T-cell (primary cell): Measurements from ENCODE around the gene C16orf86. TPM values are rescaled to one million over a fixed set of nuclear protein-coding genes. Genes with fewer than 3 reads are reported as not detected.
A peak's percentile ranks its signal among the peaks of the same experiment; 100 is the strongest.

Experiments
- ATAC-seq, 4 experiments: fragments of 200-7000 bp in 3 of 4; fragments of 150-1000 bp in 1 of 4; cut with Tn5 transposase; replicated peaks in 1 of 4; 1 replicate in 3 of 4; 2 replicates in 1 of 4; pipeline ENCODE4 v1.10.0; 2021; ENCODE audit warnings: moderate library complexity in 3 of 4, mild to moderate bottlenecking in 2 of 4, moderate number of reproducible peaks in 1 of 4
- CTCF ChIA-PET, 2 donors: fragments of 300-600 bp; sonication (Branson Sonifier 250); formaldehyde crosslinking; loops; one replicate each; lab custom pipeline; 2022; ENCODE audit warnings: antibody characterized with exemption in 2 of 2; lab: Charles Lee
- POLR2A ChIA-PET, 2 donors: fragments of 300-600 bp; sonication (Branson Sonifier 250); formaldehyde crosslinking; loops; one replicate each; lab custom pipeline; 2022; ENCODE audit warnings: antibody characterized with exemption in 2 of 2; lab: Charles Lee
- DNase-seq, 35 experiments: peaks; one replicate each; pipeline versions ENCODE4 v3.0.0 to v3.0.0-alpha.2; 2013 to 2023
- H3K27ac ChIP-seq: one replicate; pipeline ENCODE4 v1.5.1; 2013; ENCODE audit warnings: low read length
- H3K27me3 ChIP-seq, 2 experiments: replicated peaks in 1 of 2; 1 replicate in 1 of 2; 2 replicates in 1 of 2; pipeline versions ENCODE4 v1.6.1 to v1.7.0; 2013; ENCODE audit warnings: low read length in 1 of 2, mixed read lengths in 1 of 2; ENCODE audit not compliant: control insufficient read depth in 2 of 2, insufficient read depth in 2 of 2; ENCODE audit errors: extremely low read depth in 1 of 2
- H3K36me3 ChIP-seq, 2 donors: 1 replicate in 1 of 2; 2 replicates in 1 of 2; pipeline versions ENCODE4 v1.6.1 to v1.7.0; 2013; ENCODE audit warnings: low read length in 1 of 2; ENCODE audit not compliant: control insufficient read depth in 2 of 2, insufficient read depth in 1 of 2; ENCODE audit errors: extremely low read depth in 1 of 2
- H3K4me1 ChIP-seq, 2 experiments: 1 replicate in 1 of 2; 2 replicates in 1 of 2; pipeline versions ENCODE4 v1.6.1 to v1.7.0; 2013; ENCODE audit warnings: low read length in 2 of 2, mixed read lengths in 1 of 2; ENCODE audit not compliant: insufficient read depth in 2 of 2, control insufficient read depth in 1 of 2; ENCODE audit errors: extremely low read depth in 1 of 2
- H3K4me3 ChIP-seq, 2 donors: 1 replicate in 1 of 2; 2 replicates in 1 of 2; pipeline versions ENCODE4 v1.5.1 to v1.7.0; 2013; ENCODE audit warnings: mild to moderate bottlenecking in 2 of 2, low read length in 1 of 2, moderate library complexity in 1 of 2; ENCODE audit not compliant: control insufficient read depth in 1 of 2; ENCODE audit errors: extremely low read depth in 1 of 2
- H3K9me3 ChIP-seq: 2 replicates; pipeline ENCODE4 v1.7.0; 2013
- H3K27ac Mint-ChIP-seq, 2 donors: one replicate each; pipeline ENCODE4 v1.8.0; 2020 to 2021; ENCODE audit warnings: mild to moderate bottlenecking in 2 of 2, mixed read lengths in 2 of 2
- H3K27me3 Mint-ChIP-seq, 2 donors: one replicate each; pipeline ENCODE4 v1.8.0; 2021 to 2022; ENCODE audit warnings: mixed read lengths in 2 of 2
- H3K36me3 Mint-ChIP-seq: one replicate; pipeline ENCODE4 v1.8.0; 2021; ENCODE audit warnings: mixed read lengths
- H3K4me1 Mint-ChIP-seq, 3 donors: one replicate each; pipeline ENCODE4 v1.8.0; 2020 to 2022; ENCODE audit warnings: mixed read lengths in 3 of 3, mild to moderate bottlenecking in 1 of 3
- H3K4me3 Mint-ChIP-seq, 3 donors: one replicate each; pipeline ENCODE4 v1.8.0; 2020 to 2022; ENCODE audit warnings: mild to moderate bottlenecking in 3 of 3, mixed read lengths in 3 of 3, moderate library complexity in 3 of 3
- H3K9me3 Mint-ChIP-seq, 3 donors: one replicate each; pipeline ENCODE4 v1.8.0; 2020 to 2022; ENCODE audit warnings: mixed read lengths in 3 of 3
- WGBS: methylation state at CpG from one replicate; pipeline ENCODE4 v1.1.5; 2013; ENCODE audit warnings: missing lambda C conversion rate; ENCODE audit not compliant: insufficient coverage; 5-methylcytosine and 5-hydroxymethylcytosine counted together
- total RNA-seq, 35 experiments: library from RNA in 6 of 35; stranded (reverse) in 6 of 35; fragments of 120-200 nt in 1 of 35; gene quantifications; one replicate each; pipeline versions ENCODE4 v1.2.1 to v1.2.4 and lab custom pipeline; 2013 to 2026

Gene C16orf86
- total RNA-seq, 5 donors from 2014 or later (not counting 1 experiment from before 2014, with no cell fraction given) = 1.9 to 6.7 (median 5.4) TPM

GRCh38 chr16:67668495-67669157, 2.0 kb downstream of the C16orf86 start:
- Histone ChIP-seq H3K4me3 (no peak overlapping the region), H3K27me3 (no peaks in the 10 kb centered on the region), H3K36me3 (no peaks in the 10 kb centered on the region), H3K9me3 (no peaks in the 10 kb centered on the region), H3K27ac (peak overlapping the region; percentile 43), H3K4me1 (peaks cover 5 to 26% of the 10 kb centered on the region in 2 experiments)
- Mint-ChIP-seq H3K4me3 (peak overlapping the region in 2 of 3 donors; percentile 36 to 54), H3K36me3 (no peaks in the 10 kb centered on the region), H3K27ac (peak overlapping the region; percentile 39 to 66), H3K4me1 (peaks cover 11 to 35% (median 22%) of the 10 kb centered on the region in 3 donors), H3K27me3 (no peaks in the 10 kb centered on the region), H3K9me3 (no peaks in the 10 kb centered on the region)
- ChIA-PET CTCF (interaction anchor here (1.1 to 2.8 kb wide), 8 partner anchors 9 to 187 kb away, joined by 3 to 15 read pairs (median 8); partner anchors contain the start of genes ATP6V0D1 (in 1 of the 2) and CARMIL2 (in 1 of the 2)), POLR2A (no interaction called here)
- ATAC-seq (no peak), DNase-seq (peak in 7 of 35 experiments; percentile 20 to 46 (median 30))
- 100% methylated on average over 2 of the region's 6 CpGs for WGBS

DNA sequence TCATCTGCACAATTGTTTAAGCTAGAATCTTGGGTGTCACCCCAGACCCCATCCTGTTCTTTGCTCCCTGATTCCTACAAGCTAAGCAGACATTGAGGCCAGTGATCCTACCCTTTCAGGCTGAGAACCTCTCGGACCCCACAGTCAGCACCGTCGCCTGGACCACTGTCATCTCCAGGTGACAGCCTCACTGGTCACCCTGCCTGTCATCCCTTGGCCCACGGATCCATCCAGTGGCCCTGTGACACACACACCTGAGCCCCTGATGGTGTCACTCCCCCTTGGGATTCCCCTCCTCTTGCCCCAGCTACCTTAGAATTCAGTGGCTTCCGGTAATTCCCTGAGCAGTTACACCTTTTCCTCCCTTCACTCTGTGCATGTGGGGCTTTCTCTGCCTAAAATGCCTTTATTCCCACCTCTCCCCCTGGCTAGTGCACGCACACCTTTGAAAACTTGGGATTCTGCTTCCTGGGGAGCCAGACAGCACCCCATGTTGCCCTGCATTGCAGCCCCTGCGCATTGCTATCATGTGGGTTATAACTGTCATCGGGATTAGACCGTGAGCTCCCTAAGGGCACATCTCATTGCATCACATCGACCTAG, 3.0 kb downstream of the C16orf86 start:
- no peaks in the 10 kb centered on the region for H3K27me3 Mint-ChIP-seq
- ATAC-seq = no peak
- peaks cover 11 to 29% (median 22%) of the 10 kb centered on the region in 3 donors for H3K4me1 Mint-ChIP-seq
- no peaks in the 10 kb centered on the region for H3K9me3 Mint-ChIP-seq
- ChIA-PET CTCF (interaction anchor here (0.6 to 1.1 kb wide), 4 partner anchors 13 to 149 kb away, joined by 3 to 6 read pairs (median 4); no protein-coding TSS in a partner anchor), POLR2A (interaction anchor here (0.6 kb wide), 2 partner anchors 38 to 145 kb away, joined by 4 to 8 read pairs; no protein-coding TSS in a partner anchor)
- Histone ChIP-seq H3K4me1 (peaks cover 5 to 26% of the 10 kb centered on the region in 2 experiments), H3K27ac (no peak overlapping the region), H3K4me3 (no peak overlapping the region), H3K36me3 (peaks cover 0 to under 1% of the 10 kb centered on the region in 2 donors), H3K9me3 (no peaks in the 10 kb centered on the region), H3K27me3 (no peaks in the 10 kb centered on the region)
- 91% methylated on average over 7 of the region's 10 CpGs for WGBS
- no peaks in the 10 kb centered on the region for H3K36me3 Mint-ChIP-seq
- no peak for DNase-seq
- peak overlapping the region in 1 of 2 donors; percentile 48 for H3K27ac Mint-ChIP-seq
- no peak overlapping the region for H3K4me3 Mint-ChIP-seq

DNA sequence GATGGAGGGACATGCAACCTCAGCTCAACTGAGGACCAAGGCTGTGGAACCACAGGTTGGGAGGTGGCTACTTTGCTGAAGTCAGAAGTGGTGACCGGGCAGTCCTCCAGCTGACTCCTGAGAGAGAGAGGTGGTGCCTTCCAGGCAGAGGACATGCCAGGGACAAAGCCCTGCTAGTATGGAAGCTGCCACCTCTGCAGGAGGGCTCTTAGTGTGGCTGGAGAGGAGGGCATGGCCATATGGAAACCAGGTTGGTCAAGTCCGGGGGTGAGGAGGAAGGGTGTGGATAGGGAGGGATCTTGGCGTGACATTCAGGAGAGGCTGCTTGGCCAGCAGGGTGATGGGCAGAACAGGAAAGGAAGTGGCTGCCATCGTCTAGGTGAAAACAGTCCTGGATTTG, 5.7 kb downstream of the C16orf86 start:
- peaks cover 4 to 11% of the 10 kb centered on the region in 2 experiments for H3K4me1 ChIP-seq
- peaks cover 4 to 5% of the 10 kb centered on the region in 2 donors for H3K36me3 ChIP-seq
- ATAC-seq = no peak
- Mint-ChIP-seq H3K27ac (no peak overlapping the region), H3K4me3 (no peak overlapping the region), H3K36me3 (no peaks in the 10 kb centered on the region), H3K4me1 (peaks cover 5 to 19% (median 12%) of the 10 kb centered on the region in 3 donors), H3K27me3 (no peaks in the 10 kb centered on the region), H3K9me3 (no peaks in the 10 kb centered on the region)
- no peak for DNase-seq
- no peaks in the 10 kb centered on the region for H3K27me3 ChIP-seq
- H3K27ac ChIP-seq = no peak overlapping the region
- ChIA-PET CTCF (interaction anchor here (0.7 to 1.4 kb wide), 5 partner anchors 29 to 478 kb away, joined by 3 to 4 read pairs (median 4); partner anchors contain the start of genes GFOD2 (in 1 of the 2), RANBP10 (in 1 of the 2) and TSNAXIP1 (in 1 of the 2)), POLR2A (interaction anchor here in 1 of 2 donors (0.6 kb wide), 1 partner anchor 177 kb away, joined by 3 read pairs; no protein-coding TSS in a partner anchor)
- no peak overlapping the region for H3K4me3 ChIP-seq
- H3K9me3 ChIP-seq = no peaks in the 10 kb centered on the region
- WGBS = 49% methylated on average over 4 of the region's 4 CpGs

GRCh38 chr16:67672739-67673662, 6.4 kb downstream of the C16orf86 start:
- no peaks in the 10 kb centered on the region for H3K27me3 Mint-ChIP-seq
- peak in 24 of 35 experiments; percentile 23 to 64 (median 48) for DNase-seq

DNA sequence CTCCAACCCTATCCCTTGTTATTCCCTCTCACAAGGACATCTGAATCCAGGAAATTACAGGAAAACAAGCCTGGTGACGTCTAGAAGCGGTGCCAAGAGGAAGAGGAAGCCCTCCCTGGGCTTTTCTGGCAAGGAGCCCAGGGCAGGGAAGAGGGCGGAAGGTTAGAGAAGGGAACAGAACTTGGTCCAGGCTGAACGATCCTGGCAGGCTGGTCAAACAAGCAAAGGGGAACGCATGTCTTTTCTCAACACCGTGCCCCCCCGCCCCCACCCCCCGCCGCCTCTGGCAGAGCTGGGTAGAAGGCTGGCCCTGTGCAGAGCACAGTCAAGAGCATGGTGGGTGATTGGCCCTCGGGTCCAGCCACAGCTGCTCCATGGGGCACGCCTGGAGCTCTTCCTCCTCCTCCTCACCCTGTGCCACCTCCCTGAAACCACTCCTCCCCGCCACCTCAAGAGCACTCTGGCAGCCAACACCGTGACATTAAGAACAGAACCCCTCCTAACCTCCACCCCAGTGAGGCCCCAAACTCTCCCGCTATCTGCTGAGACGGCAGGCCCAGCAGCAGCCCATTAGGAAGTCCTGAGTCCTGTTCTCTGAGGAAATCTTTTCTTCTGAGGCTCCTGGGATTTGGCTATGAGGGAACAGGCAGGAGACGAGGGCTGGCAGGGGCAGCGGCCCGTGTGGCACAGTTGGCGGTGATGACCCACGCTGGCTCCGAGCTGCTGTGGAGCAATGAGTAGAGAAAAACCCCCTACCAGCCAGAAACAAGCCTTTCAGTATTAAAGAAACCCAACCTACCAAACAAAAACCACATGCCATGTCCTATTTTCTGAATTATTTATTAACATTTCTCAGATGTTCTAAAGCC, 7.3 kb downstream of the C16orf86 start:
- Histone ChIP-seq H3K27me3 (no peaks in the 10 kb centered on the region), H3K9me3 (no peaks in the 10 kb centered on the region), H3K36me3 (peaks cover 4 to 10% of the 10 kb centered on the region in 2 donors), H3K27ac (no peak overlapping the region), H3K4me3 (no peak overlapping the region), H3K4me1 (no peaks in the 10 kb centered on the region)
- 71% methylated on average over 6 of the region's 21 CpGs for WGBS
- H3K27me3 Mint-ChIP-seq = no peaks in the 10 kb centered on the region
- ATAC-seq (no peak), DNase-seq (no peak)
- no peaks in the 10 kb centered on the region for H3K36me3 Mint-ChIP-seq
- ChIA-PET POLR2A (no interaction called here), CTCF (interaction anchor here in 1 of 2 donors (0.6 to 1.4 kb wide), 2 partner anchors 119 to 927 kb away, joined by 3 to 4 read pairs; no protein-coding TSS in a partner anchor)
- peak overlapping the region; percentile 44 to 70 for H3K27ac Mint-ChIP-seq
- no peaks in the 10 kb centered on the region for H3K9me3 Mint-ChIP-seq
- peaks cover 3 to 6% (median 5%) of the 10 kb centered on the region in 3 donors for H3K4me1 Mint-ChIP-seq
- H3K4me3 Mint-ChIP-seq = no peak overlapping the region

More at GRCh38 chr16:67672739-67673662, 6.4 kb downstream of the C16orf86 start:
- POLR2A ChIA-PET = interaction anchor here in 1 of 2 donors (0.6 kb wide), 1 partner anchor 178 kb away, joined by 3 read pairs; no protein-coding TSS in a partner anchor
- 78% methylated on average over 10 of the region's 13 CpGs for WGBS
- no peaks in the 10 kb centered on the region for H3K36me3 Mint-ChIP-seq
- no peaks in the 10 kb centered on the region for H3K9me3 Mint-ChIP-seq
- peak in 1 of 4 experiments; percentile 14 for ATAC-seq
- peak overlapping the region; percentile 19 to 36 for H3K27ac Mint-ChIP-seq
- Histone ChIP-seq H3K27ac (no peak overlapping the region), H3K4me3 (no peak overlapping the region), H3K4me1 (peaks cover 0 to 4% of the 10 kb centered on the region in 2 experiments), H3K9me3 (no peaks in the 10 kb centered on the region), H3K27me3 (no peaks in the 10 kb centered on the region), H3K36me3 (peaks cover 4 to 10% of the 10 kb centered on the region in 2 donors)
- CTCF ChIA-PET = interaction anchor here (0.6 to 1.4 kb wide), 6 partner anchors 29 to 926 kb away, joined by 3 to 4 read pairs (median 4); partner anchors contain the start of genes GFOD2 (in 1 of the 2), RANBP10 (in 1 of the 2) and TSNAXIP1 (in 1 of the 2)
- H3K4me1 Mint-ChIP-seq = peaks cover 5 to 12% (median 6%) of the 10 kb centered on the region in 3 donors
- H3K4me3 Mint-ChIP-seq = no peak overlapping the region
